Inflammatory macrophage treated with lipopolysaccharide for 4 hours (primary cell): ENCODE measurements around the gene TMEM135.

Experiments used
- DNase-seq: peaks from one replicate; pipeline ENCODE4 v3.0.0-alpha.2; 2020

The TMEM135 gene

DNA sequence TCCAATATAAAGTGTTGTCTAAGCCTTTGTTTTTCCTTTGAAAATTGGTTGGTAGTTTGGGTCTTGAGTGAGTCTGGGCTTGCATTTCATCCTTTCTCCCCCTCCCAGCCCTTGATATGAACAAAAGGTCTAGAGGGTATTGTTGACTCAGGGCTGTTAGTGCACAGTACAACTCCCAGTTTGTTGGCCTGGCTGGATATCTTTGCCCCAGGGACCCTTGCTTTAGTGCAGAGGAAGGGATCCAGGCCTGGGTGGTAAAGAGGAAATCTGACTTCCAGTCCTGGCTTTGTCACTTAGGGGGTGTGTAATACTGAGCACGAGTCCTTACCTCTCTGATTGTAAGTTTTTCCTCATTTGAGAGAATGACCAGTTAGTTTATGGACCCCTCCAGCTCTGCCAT is 330.4 kb downstream of the TMEM135 start:
- DNase-seq: no peak

DNA sequence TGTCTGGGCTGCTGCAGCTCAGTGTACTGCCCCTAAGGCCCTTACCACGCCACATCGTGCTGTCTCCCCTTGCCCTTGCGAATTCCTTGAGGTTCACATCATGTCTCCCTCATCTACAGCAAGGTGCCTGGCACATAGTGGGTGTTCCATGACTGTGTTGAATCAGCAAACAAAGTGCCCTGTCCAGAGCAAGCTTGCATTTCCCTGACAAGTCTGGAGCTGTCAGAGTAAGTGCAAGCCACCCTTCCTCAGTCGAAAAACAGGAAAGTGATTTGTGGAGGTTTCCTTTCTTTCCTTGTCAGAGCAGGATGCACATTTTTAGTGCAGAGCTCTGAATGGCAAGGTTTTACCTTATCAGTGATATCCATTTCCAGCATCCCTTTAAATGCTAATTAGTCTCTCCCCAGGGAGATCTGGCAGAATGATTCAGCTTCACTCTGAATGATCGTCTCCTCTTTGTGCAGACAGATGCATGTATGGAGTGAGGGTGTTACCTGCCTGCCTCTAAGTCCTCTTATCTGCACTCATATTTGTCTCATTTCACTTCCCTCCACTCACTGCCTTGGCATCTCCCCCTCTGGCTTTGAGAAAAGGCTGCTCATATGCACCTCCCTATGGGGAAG is 331.2 kb downstream of the TMEM135 start:
- no peak for DNase-seq

DNA sequence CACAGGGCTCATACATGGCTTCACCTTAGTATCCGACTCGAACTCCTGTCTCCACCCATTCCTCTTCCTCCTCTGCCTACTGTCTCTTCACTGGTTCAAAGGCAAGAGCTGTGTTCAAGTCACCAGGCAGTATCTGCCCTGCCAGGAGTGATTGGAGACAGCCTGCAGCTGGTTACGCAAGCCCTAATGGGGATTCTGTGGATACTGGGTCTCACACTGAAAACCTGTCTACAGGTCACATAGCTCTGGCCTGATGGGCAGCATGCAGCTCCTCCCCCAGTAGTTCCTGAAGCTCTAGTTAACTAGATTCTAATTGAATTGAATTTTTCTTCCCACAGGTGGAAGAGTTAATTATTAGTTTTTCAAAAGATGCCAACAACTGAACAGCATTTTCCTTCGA is 332.2 kb downstream of the TMEM135 start:
- DNase-seq: no peak

DNA sequence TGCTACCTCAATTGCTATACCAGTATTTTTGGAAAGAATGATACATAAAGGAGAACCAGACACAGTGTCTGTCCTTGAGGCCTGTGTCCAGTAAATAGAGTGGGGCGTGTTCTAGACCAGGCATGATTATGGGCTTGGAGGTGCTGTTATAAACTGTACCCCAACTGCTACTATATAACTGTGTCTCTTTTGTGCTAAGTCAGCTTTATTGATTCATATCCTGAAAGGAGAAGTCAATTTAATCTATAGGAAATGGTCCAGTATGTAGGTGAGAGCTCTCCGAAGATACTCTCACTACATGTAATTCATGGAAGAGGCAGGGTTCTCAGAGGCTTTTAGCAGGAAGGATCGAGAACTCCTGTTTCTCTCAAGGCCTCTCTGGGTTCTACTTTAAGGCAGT is 334.3 kb downstream of the TMEM135 start:
- no peak for DNase-seq
